ENCODE results near the gene GMPS.
"Not testable (repeated sequence)": the region's sequence is repeated elsewhere in the genome, so short reads cannot be mapped to it uniquely, and the experiment has no call there.

DNA sequence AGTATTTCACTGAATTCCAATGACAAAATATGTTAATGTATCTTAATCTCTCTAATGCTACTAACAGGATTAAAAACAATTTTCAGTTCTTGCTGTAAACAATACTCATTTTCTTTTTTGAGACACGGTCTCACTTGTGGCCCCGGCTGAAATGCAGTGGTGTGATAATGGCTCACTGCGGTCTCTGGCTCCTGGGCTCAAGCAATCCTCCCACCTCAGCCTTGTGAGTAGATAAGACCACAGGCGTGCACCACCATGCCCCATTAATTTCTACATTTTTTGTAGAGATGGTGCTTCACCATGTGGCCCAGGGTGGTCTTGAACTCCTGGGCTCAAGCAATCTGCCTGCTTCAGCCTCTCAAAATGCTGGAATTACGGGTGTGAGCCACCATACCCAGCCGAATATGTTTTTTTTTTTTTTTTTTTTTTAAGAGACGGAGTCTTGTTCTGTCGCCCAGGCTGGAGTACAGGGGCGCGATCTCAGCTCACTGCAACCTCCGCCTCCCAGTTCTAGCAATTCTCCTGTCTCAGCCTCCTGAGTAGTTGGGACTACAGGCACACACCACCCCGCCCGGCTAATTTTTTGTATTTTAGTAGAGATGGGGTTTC lies 41.9 kb upstream of the GMPS start:
- TF ChIP-seq, protein P1, sequence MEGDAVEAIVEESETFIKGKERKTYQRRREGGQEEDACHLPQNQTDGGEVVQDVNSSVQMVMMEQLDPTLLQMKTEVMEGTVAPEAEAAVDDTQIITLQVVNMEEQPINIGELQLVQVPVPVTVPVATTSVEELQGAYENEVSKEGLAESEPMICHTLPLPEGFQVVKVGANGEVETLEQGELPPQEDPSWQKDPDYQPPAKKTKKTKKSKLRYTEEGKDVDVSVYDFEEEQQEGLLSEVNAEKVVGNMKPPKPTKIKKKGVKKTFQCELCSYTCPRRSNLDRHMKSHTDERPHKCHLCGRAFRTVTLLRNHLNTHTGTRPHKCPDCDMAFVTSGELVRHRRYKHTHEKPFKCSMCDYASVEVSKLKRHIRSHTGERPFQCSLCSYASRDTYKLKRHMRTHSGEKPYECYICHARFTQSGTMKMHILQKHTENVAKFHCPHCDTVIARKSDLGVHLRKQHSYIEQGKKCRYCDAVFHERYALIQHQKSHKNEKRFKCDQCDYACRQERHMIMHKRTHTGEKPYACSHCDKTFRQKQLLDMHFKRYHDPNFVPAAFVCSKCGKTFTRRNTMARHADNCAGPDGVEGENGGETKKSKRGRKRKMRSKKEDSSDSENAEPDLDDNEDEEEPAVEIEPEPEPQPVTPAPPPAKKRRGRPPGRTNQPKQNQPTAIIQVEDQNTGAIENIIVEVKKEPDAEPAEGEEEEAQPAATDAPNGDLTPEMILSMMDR (IDR thresholded peaks at IDR 0.05) = not testable (repeated sequence)
- not testable (repeated sequence) for TF ChIP-seq POLR2A (IDR thresholded peaks at IDR 0.05)
